Fibroblast of lung (primary cell): ENCODE data around the gene CTBP2.

ENCODE experiments used
- CTCF ChIP-seq, 2 donors: IDR thresholded peaks in 1 of 2; conservative IDR thresholded peaks in 1 of 2; 1 replicate in 1 of 2; 2 replicates in 1 of 2; pipeline ENCODE4 v1.5.1; 2011 to 2012; ENCODE audit warnings: low read length in 2 of 2, control low read depth in 1 of 2, inconsistent platforms in 1 of 2, low read depth in 1 of 2, mild to moderate bottlenecking in 1 of 2
- EZH2 ChIP-seq: IDR thresholded peaks from 2 replicates; pipeline ENCODE4 v1.5.1; 2012; ENCODE audit warnings: low read length, control low read depth, mild to moderate bottlenecking; ENCODE audit errors: missing control alignments

- TF ChIP-seq CTCF (conservative IDR thresholded peaks at IDR 0.05 in 1 of 2, IDR thresholded peaks at IDR 0.05 in 1 of 2; ENCODE audit: low read depth in 1 of 2, low read length in 2 of 2) (no peak), EZH2 (no peak)
Measured at GRCh38 chr10:125205431-125205830, 45.1 kb upstream of the CTBP2 start.
